ENCODE results near the gene CELF2. TPM values are rescaled to one million over a fixed set of nuclear protein-coding genes. Genes with fewer than 3 reads are reported as not detected.

CELF2 gene
- total and polyA plus RNA-seq, 9 of the 15 experiments (the other 6 are each of a cell fraction or from before 2014, with no cell fraction given): 4.0 to 20.3 (median 11.1) TPM

- TF ChIP-seq CUX1 (CRISPR knock-in tag; IDR thresholded peaks at IDR 0.05): no peak
- no peak for TF ChIP-seq XRCC4 (IDR thresholded peaks at IDR 0.05; ENCODE audit: extremely low read depth, insufficient read depth, insufficient read length)
- no peak for TF ChIP-seq ZNF133 (CRISPR knock-in tag; IDR thresholded peaks at IDR 0.05)
- no peak for TF ChIP-seq NR2C2 (CRISPR knock-in tag; IDR thresholded peaks at IDR 0.05)
- no peak for TF ChIP-seq NR2C2 (tag; IDR thresholded peaks at IDR 0.05)
- TF ChIP-seq ZNF146 (CRISPR knock-in tag; IDR thresholded peaks at IDR 0.05; ENCODE audit: unreplicated experiment): no peak
- TF ChIP-seq UBTF (IDR thresholded peaks at IDR 0.05; ENCODE audit: borderline replicate concordance in 1 of 2, low read depth in 2 of 2, low read length in 2 of 2): no peak
- TF ChIP-seq DEAF1 (CRISPR knock-in tag; IDR thresholded peaks at IDR 0.05): no peak
- no peak for TF ChIP-seq CHD4 (IDR thresholded peaks at IDR 0.05; ENCODE audit: insufficient read depth, insufficient replicate concordance, low read depth, low read length, poor library complexity, severe bottlenecking)
These were observed 205.4 kb downstream of the CELF2 start (continued) for GRCh38 chr10:11223081-11223480.

Data from K562 (cell line).